ENCODE data around the gene TTLL10.

DNA sequence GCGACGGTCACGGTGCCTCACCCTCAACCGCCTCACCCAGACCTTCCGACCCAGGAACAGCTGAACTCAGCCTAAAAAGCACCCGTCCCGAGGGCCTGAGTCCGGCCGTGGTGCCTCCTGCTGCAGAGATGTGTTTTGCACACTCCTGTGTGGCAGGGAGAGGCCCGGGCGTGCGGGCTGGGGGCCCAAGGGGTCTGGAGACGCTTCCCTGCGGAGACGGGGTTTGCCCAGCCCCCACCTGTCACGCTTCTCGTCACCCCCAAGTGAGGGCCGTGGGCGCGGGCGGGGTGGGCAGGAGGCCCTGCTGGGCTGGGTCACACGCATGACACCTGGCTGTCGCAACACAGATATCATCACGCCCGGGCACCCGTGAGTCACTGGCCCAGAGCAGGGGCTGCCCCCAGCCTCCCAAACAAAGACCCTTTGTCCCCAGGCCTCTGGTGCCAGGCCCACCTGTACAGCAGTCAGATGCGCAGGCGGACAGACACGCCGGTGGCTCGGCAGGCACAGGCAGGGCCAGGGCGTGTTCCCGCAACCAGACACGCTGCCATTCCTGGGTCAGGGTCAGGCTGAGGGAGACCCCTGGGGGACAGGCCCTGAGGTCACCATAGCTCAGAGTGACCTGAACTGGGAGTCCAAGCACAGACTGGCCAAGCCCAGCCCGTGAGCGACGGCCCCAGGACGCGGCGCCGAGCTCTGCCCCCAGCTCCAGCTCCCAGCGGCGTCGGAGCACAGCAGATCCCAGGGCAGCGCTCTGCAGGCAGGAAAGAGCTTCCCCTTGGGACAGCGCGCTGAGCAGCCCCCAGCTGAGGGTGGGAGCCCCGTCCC lies 64.4 kb downstream of the TTLL10 start:
- no peak for TF ChIP-seq POLR2A (IDR thresholded peaks at IDR 0.05; ENCODE audit: low read depth, low read length)
- TF ChIP-seq POLR2AphosphoS5 (IDR thresholded peaks at IDR 0.05; ENCODE audit: low read depth, low read length): no peak
- TF ChIP-seq TAF1 (IDR thresholded peaks at IDR 0.05; ENCODE audit: low read depth, low read length): no peak
